K562 (cell line): Measurements from ENCODE around the gene HSD17B12. TPM values are rescaled to one million over a fixed set of nuclear protein-coding genes. Genes with fewer than 3 reads are reported as not detected.

Experiments
- ATAC-seq: fragments of 200-7000 bp; cut with Tn5 transposase; 3 replicates; pipeline ENCODE4 v1.9.1; 2020; ENCODE audit warnings: moderate library complexity
- BruUV-seq: library from RNA; stranded (reverse); fragments of 400-500 nt; replicated peaks from 2 replicates; lab custom pipeline; 2021; lab: Mats Ljungman, UMichigan
- CTCF ChIA-PET: fragments of 300-600 bp; formaldehyde crosslinking; extraction: SDS; loops from one replicate; lab custom pipeline; 2021; ENCODE audit warnings: low intra/inter-chr PET ratio; lab: Yijun Ruan, JAX
- POLR2A ChIA-PET: fragments of 300-600, 350-650 bp; sonication (Branson Sonifier 250); formaldehyde crosslinking; extraction: SDS; loops from one replicate; lab custom pipeline; 2021; ENCODE audit warnings: antibody characterized with exemption, inconsistent platforms; lab: Yijun Ruan, JAX
- DNase-seq, 4 experiments: peaks; one replicate each; pipeline versions ENCODE4 v3.0.0 to v3.0.0-alpha.2; 2011 to 2018; ENCODE audit warnings: low spot score in 3 of 4, mixed read lengths in 3 of 4; ENCODE audit errors: extremely low read depth in 1 of 4
- FAIRE-seq: peaks from 2 replicates; lab custom pipeline; 2011; peaks lifted over from hg19 to GRCh38; lab: Jason Lieb, UNC
- H2AFZ ChIP-seq: 2 replicates; pipeline ENCODE4 v1.6.0; 2011; ENCODE audit warnings: low read depth, low read length, control low read depth, inconsistent platforms
- H3K27ac ChIP-seq: fragments of 200-600 bp; 3 replicates; pipeline ENCODE4 v1.8.0; 2011; ENCODE audit warnings: low read depth, mild to moderate bottlenecking, control low read depth, inconsistent platforms, low read length, moderate library complexity, mixed read lengths; ENCODE audit errors: extremely low read depth
- H3K27me3 ChIP-seq, 2 experiments: fragments of 300-600 bp in 1 of 2; 2 replicates in 1 of 2; 3 replicates in 1 of 2; pipeline versions ENCODE4 v1.6.0 to v1.8.0; 2011; ENCODE audit warnings: inconsistent platforms in 2 of 2, low read length in 2 of 2, mild to moderate bottlenecking in 1 of 2, mixed read lengths in 1 of 2, moderate library complexity in 1 of 2; ENCODE audit not compliant: control insufficient read depth in 2 of 2, insufficient read depth in 2 of 2
- H3K36me3 ChIP-seq: fragments of 300-600 bp; 3 replicates; pipeline ENCODE4 v1.8.0; 2011; ENCODE audit warnings: mild to moderate bottlenecking, low read length, inconsistent platforms; ENCODE audit not compliant: control insufficient read depth, insufficient read depth
- H3K4me1 ChIP-seq, 2 experiments: fragments of 200-600 bp in 1 of 2; replicated peaks in 1 of 2; 2 replicates in 1 of 2; 3 replicates in 1 of 2; pipeline versions ENCODE4 v1.5.1 to v1.8.0; 2011; ENCODE audit warnings: inconsistent platforms in 2 of 2, low read length in 2 of 2, mild to moderate bottlenecking in 1 of 2, mixed read lengths in 1 of 2, moderate library complexity in 1 of 2; ENCODE audit not compliant: control insufficient read depth in 2 of 2, insufficient read depth in 2 of 2
- H3K4me2 ChIP-seq: 2 replicates; pipeline ENCODE4 v1.6.1; 2011; ENCODE audit warnings: low read length, control low read depth, inconsistent platforms, mixed read lengths; ENCODE audit not compliant: insufficient read depth
- H3K4me3 ChIP-seq: fragments of 200-600 bp; sonication (generic), shearing (Covaris generic); 2 replicates; pipeline ENCODE4 v1.5.1; 2016; ENCODE audit warnings: control low read depth, inconsistent platforms
- H3K79me2 ChIP-seq: fragments of 200-600 bp; 3 replicates; pipeline ENCODE4 v1.8.0; 2011; ENCODE audit warnings: low read length, inconsistent platforms; ENCODE audit not compliant: control insufficient read depth, insufficient read depth
- H3K9ac ChIP-seq, 2 experiments: 2 replicates each; pipeline versions ENCODE4 v1.6.0 to v1.6.1; 2011; ENCODE audit warnings: low read depth in 2 of 2, low read length in 2 of 2, control low read depth in 1 of 2, inconsistent platforms in 1 of 2, mild to moderate bottlenecking in 1 of 2, mixed read lengths in 1 of 2; ENCODE audit not compliant: insufficient read depth in 1 of 2
- H3K9me1 ChIP-seq: one replicate; pipeline ENCODE4 v1.6.0; 2011; ENCODE audit warnings: inconsistent platforms, mild to moderate bottlenecking, low read length, moderate library complexity; ENCODE audit not compliant: control insufficient read depth, insufficient read depth
- H3K9me3 ChIP-seq: replicated peaks from 2 replicates; pipeline ENCODE4 v1.5.1; 2011; ENCODE audit warnings: low read depth, low read length, inconsistent platforms; ENCODE audit not compliant: control insufficient read depth, insufficient read depth
- H4K20me1 ChIP-seq: replicated peaks from 2 replicates; pipeline ENCODE4 v1.6.1; 2011; ENCODE audit warnings: low read length, inconsistent platforms, mixed read lengths; ENCODE audit not compliant: control insufficient read depth, insufficient read depth
- ARID4B ChIP-seq: sonication (generic); formaldehyde crosslinking; IDR thresholded peaks from 2 replicates; pipeline ENCODE4 v1.8.0; 2022; ENCODE audit warnings: mild to moderate bottlenecking, missing genetic modification reagents
- BACH1 ChIP-seq: fragments of 200-800 bp; sonication (Bioruptor generic); IDR thresholded peaks from 2 replicates; pipeline ENCODE4 v1.6.1; 2016; ENCODE audit warnings: missing genetic modification characterization, missing compliant biosample characterization
- BRD4 ChIP-seq: fragments of 200-600 bp; sonication (generic); IDR thresholded peaks from 2 replicates; pipeline ENCODE4 v1.6.1; 2017; ENCODE audit warnings: inconsistent platforms
- CBX2 ChIP-seq: fragments of 200-600 bp; sonication (generic); IDR thresholded peaks from one replicate; pipeline ENCODE4 v1.6.1; 2012; ENCODE audit warnings: mild to moderate bottlenecking, low read length, inconsistent platforms; ENCODE audit not compliant: insufficient read depth, poor library complexity, severe bottlenecking
- CXXC5 ChIP-seq: fragments of 250-450 bp; sonication (Bioruptor Pico); IDR thresholded peaks from 2 replicates; pipeline ENCODE4 v1.8.0; 2022; ENCODE audit warnings: inconsistent platforms, mild to moderate bottlenecking, moderate library complexity
- DPF2 ChIP-seq: fragments of 450-650 bp; IDR thresholded peaks from 2 replicates; pipeline ENCODE4 v1.6.1; 2016
- EP400 ChIP-seq: fragments of 450-650 bp; IDR thresholded peaks from 2 replicates; pipeline ENCODE4 v1.6.1; 2017; ENCODE audit warnings: antibody characterized with exemption, mild to moderate bottlenecking, moderate library complexity
- HSF4 ChIP-seq: fragments of 250-450 bp; sonication (Bioruptor Pico); IDR thresholded peaks from 2 replicates; pipeline ENCODE4 v2.1.2; 2022; ENCODE audit warnings: mild to moderate bottlenecking, moderate library complexity, borderline replicate concordance
- MYBL2 ChIP-seq, 2 experiments: fragments of 450-650 bp in 1 of 2; sonication (generic) in 1 of 2; formaldehyde crosslinking in 1 of 2; IDR thresholded peaks; 2 replicates each; pipeline versions ENCODE4 v1.6.1 to v1.8.1; 2017 to 2022; ENCODE audit warnings: borderline replicate concordance in 1 of 2, inconsistent platforms in 1 of 2, low read depth in 1 of 2, mild to moderate bottlenecking in 1 of 2, missing genetic modification reagents in 1 of 2, moderate library complexity in 1 of 2
- PBX2 ChIP-seq, 2 experiments: IDR thresholded peaks in 1 of 2; conservative IDR thresholded peaks in 1 of 2; 2 replicates each; pipeline ENCODE4 v1.6.1; 2016; ENCODE audit warnings: low read depth in 2 of 2, mild to moderate bottlenecking in 1 of 2, missing compliant biosample characterization in 1 of 2, missing genetic modification characterization in 1 of 2, moderate library complexity in 1 of 2
- RBM17 ChIP-seq: fragments of 200-400 bp; formaldehyde crosslinking; IDR thresholded peaks from 2 replicates; pipeline ENCODE4 v1.6.1; 2017; ENCODE audit warnings: low read depth, mild to moderate bottlenecking, low read length, borderline replicate concordance
- ZNF197 ChIP-seq: fragments of 200-800 bp; sonication (Bioruptor generic); IDR thresholded peaks from 2 replicates; pipeline ENCODE4 v1.6.1; 2016; ENCODE audit warnings: low read depth, missing genetic modification characterization, missing compliant biosample characterization
- ZNF766 ChIP-seq: fragments of 200-800 bp; sonication (Bioruptor generic); conservative IDR thresholded peaks from 2 replicates; pipeline ENCODE4 v1.6.1; 2016; ENCODE audit warnings: missing genetic modification characterization, missing compliant biosample characterization
- WGBS: fragments of 100-300 bp; shearing (Covaris generic); methylation state at CpG from one replicate; pipeline ENCODE4 v1.1.6; 2016; ENCODE audit warnings: low coverage, mixed read lengths; ENCODE audit not compliant: insufficient coverage; ENCODE audit errors: missing lambda C conversion rate; 5-methylcytosine and 5-hydroxymethylcytosine counted together
- in situ Hi-C: fragments of 300-500 bp; cut with MboI; formaldehyde crosslinking; loops from 4 replicates; pipeline ENCODE4 v1.15.0; 2018; ENCODE audit warnings: inconsistent platforms, mixed read lengths
- intact Hi-C: fragments of 100-400 bp; cut with micrococcal nuclease; formaldehyde crosslinking; loops from 2 replicates; pipeline ENCODE4 v1.14.2; 2022
- polyA plus RNA-seq, 8 experiments: library from polyadenylated mRNA; depleted of rRNA in 4 of 8; stranded (reverse) in 5 of 8; unstranded in 3 of 8; fragments of >200 nt; fragmentation: Nextera tagmentation in 2 of 8; fragmentation: Illumina TruSeq in 1 of 8; extraction: Ambion mirVana in 2 of 8; extraction: Trizol in 1 of 8; gene quantifications; 2 replicates each; pipeline versions ENCODE4 v1.2.1 to v1.2.3, GENCODE V29; 2011 to 2014; ENCODE audit warnings: inconsistent platforms in 1 of 8, missing spikeins in 1 of 8
- total RNA-seq, 7 experiments: library from RNA; depleted of rRNA in 6 of 7; stranded (reverse); fragments of >200 nt in 6 of 7; fragmentation: Illumina TruSeq in 2 of 7; extraction: Trizol in 2 of 7; gene quantifications; 2 replicates each; pipeline versions ENCODE4 v1.2.1 to v1.2.3, GENCODE V29; 2011 to 2021; ENCODE audit warnings: low replicate concordance in 1 of 7

Gene HSD17B12
- total and polyA plus RNA-seq, 9 of the 15 experiments (the other 6 are each of a cell fraction or from before 2014, with no cell fraction given) = 9.1 to 34.5 (median 23.3) TPM

- no peak overlapping the region for H2AFZ ChIP-seq
- H3K27me3 ChIP-seq = no peaks in the 10 kb centered on the region
- in situ Hi-C loops (no loop called here), intact Hi-C loops (no loop called here)
- H3K79me2 ChIP-seq = no peaks in the 10 kb centered on the region
- ChIA-PET CTCF (no interaction called here), POLR2A (no interaction called here)
- no TSS peak for BruUV-seq
- WGBS = 25% methylated on average over 3 of the region's 3 CpGs
- no peaks in the 10 kb centered on the region for H4K20me1 ChIP-seq
- H3K4me3 ChIP-seq = no peak overlapping the region
- H3K4me2 ChIP-seq = no peak overlapping the region
- H3K9me3 ChIP-seq = no peaks in the 10 kb centered on the region
- H3K36me3 ChIP-seq = no peaks in the 10 kb centered on the region
- no peaks in the 10 kb centered on the region for H3K9me1 ChIP-seq
- ATAC-seq = no peak
- no peaks in the 10 kb centered on the region for H3K4me1 ChIP-seq
- H3K27ac ChIP-seq = no peak overlapping the region
- DNase-seq = no peak
- H3K9ac ChIP-seq = no peak overlapping the region
- FAIRE-seq = no peak
- TF ChIP-seq HSF4 (CRISPR knock-in tag) (no peak), CBX2 (no peak), BRD4 (no peak), RBM17 (no peak), ARID4B (no peak), PBX2 (CRISPR knock-in tag; IDR thresholded peaks at IDR 0.05; ENCODE audit: low read depth) (no peak), PBX2 (tag; conservative IDR thresholded peaks at IDR 0.05; ENCODE audit: low read depth) (no peak), ZNF766 (CRISPR knock-in tag) (no peak), DPF2 (no peak), BACH1 (tag) (no peak), CXXC5 (no peak), EP400 (no peak), ZNF197 (CRISPR knock-in tag) (no peak), MYBL2 (IDR thresholded peaks at IDR 0.05; ENCODE audit: low read depth) (no peak), MYBL2 (CRISPR knock-in tag; IDR thresholded peaks at IDR 0.05; ENCODE audit: borderline replicate concordance) (no peak)
Measured at GRCh38 chr11:43674560-43674959, 6.0 kb upstream of the HSD17B12 start.
